ENCODE results near the gene DGKZ.
A peak's percentile ranks its signal among the peaks of the same experiment; 100 is the strongest.

Gene DGKZ

GRCh38 chr11:46382646-46383403 is 35.6 kb downstream of the DGKZ start:
- no peaks in the 10 kb centered on the region for H3K9me2 ChIP-seq (replicated peaks; ENCODE audit: insufficient read depth, low read length)
- no peaks in the 10 kb centered on the region for H3K27me3 ChIP-seq (ENCODE audit: low read length)
- H2AFZ ChIP-seq (ENCODE audit: low read depth, low read length, severe bottlenecking): no peak overlapping the region
- no peak overlapping the region for H3K4me3 ChIP-seq (ENCODE audit: insufficient read depth, low read length, poor library complexity, severe bottlenecking)
- no peaks in the 10 kb centered on the region for H4K20me1 ChIP-seq (ENCODE audit: low read depth, low read length)
- no peak overlapping the region for H3K9ac ChIP-seq (ENCODE audit: low read length)
- no peak overlapping the region for H3K4me2 ChIP-seq (ENCODE audit: low read depth, low read length, poor library complexity, severe bottlenecking)
- H3K9me3 ChIP-seq (ENCODE audit: insufficient read depth, low read length): no peaks in the 10 kb centered on the region
- peak; percentile 37 for TF ChIP-seq CTCF (IDR thresholded peaks at IDR 0.05; ENCODE audit: insufficient read depth, low read length, poor library complexity, severe bottlenecking)
- TF ChIP-seq EZH2phosphoT487 (conservative IDR thresholded peaks at IDR 0.05; ENCODE audit: low read length): no peak
- no peaks in the 10 kb centered on the region for H3F3A ChIP-seq (ENCODE audit: insufficient read depth)
- H3K27ac ChIP-seq (ENCODE audit: low read depth, low read length): no peak overlapping the region
- no peaks in the 10 kb centered on the region for H3K79me2 ChIP-seq (ENCODE audit: insufficient read depth, low read length)
- H3K36me3 ChIP-seq (ENCODE audit: low read length): no peaks in the 10 kb centered on the region

- no peak for TF ChIP-seq CTCF (IDR thresholded peaks at IDR 0.05; ENCODE audit: insufficient read depth, low read length, poor library complexity, severe bottlenecking)
- TF ChIP-seq EZH2phosphoT487 (conservative IDR thresholded peaks at IDR 0.05; ENCODE audit: low read length): no peak
- H3K4me2 ChIP-seq (ENCODE audit: low read depth, low read length, poor library complexity, severe bottlenecking): no peak overlapping the region
- H3K9ac ChIP-seq (ENCODE audit: low read length): no peak overlapping the region
Observed at GRCh38 chr11:46383404-46383758, 36.1 kb downstream of the DGKZ start.

GRCh38 chr11:46383974-46384701 is 36.9 kb downstream of the DGKZ start:
- Histone ChIP-seq H3K4me2 (ENCODE audit: low read depth, low read length, poor library complexity, severe bottlenecking) (no peak overlapping the region), H4K20me1 (ENCODE audit: low read depth, low read length) (no peaks in the 10 kb centered on the region), H3K27me3 (ENCODE audit: low read length) (no peaks in the 10 kb centered on the region), H3K4me3 (ENCODE audit: insufficient read depth, low read length, poor library complexity, severe bottlenecking) (no peak overlapping the region), H3K9me3 (ENCODE audit: insufficient read depth, low read length) (no peaks in the 10 kb centered on the region), H3K79me2 (ENCODE audit: insufficient read depth, low read length) (no peaks in the 10 kb centered on the region), H3K9ac (ENCODE audit: low read length) (no peak overlapping the region), H3K27ac (ENCODE audit: low read depth, low read length) (no peak overlapping the region), H3K9me2 (replicated peaks; ENCODE audit: insufficient read depth, low read length) (no peaks in the 10 kb centered on the region), H2AFZ (ENCODE audit: low read depth, low read length, severe bottlenecking) (no peak overlapping the region), H3K36me3 (ENCODE audit: low read length) (no peaks in the 10 kb centered on the region), H3F3A (ENCODE audit: insufficient read depth) (no peaks in the 10 kb centered on the region)
- TF ChIP-seq EZH2phosphoT487 (conservative IDR thresholded peaks at IDR 0.05; ENCODE audit: low read length) (no peak), CTCF (IDR thresholded peaks at IDR 0.05; ENCODE audit: insufficient read depth, low read length, poor library complexity, severe bottlenecking) (no peak)

More at GRCh38 chr11:46383404-46383758, 36.1 kb downstream of the DGKZ start:
- H3K9me3 ChIP-seq (ENCODE audit: insufficient read depth, low read length): no peaks in the 10 kb centered on the region
- no peak overlapping the region for H3K4me3 ChIP-seq (ENCODE audit: insufficient read depth, low read length, poor library complexity, severe bottlenecking)
- H3K79me2 ChIP-seq (ENCODE audit: insufficient read depth, low read length): no peaks in the 10 kb centered on the region
- H3F3A ChIP-seq (ENCODE audit: insufficient read depth): no peaks in the 10 kb centered on the region
- H3K27me3 ChIP-seq (ENCODE audit: low read length): no peaks in the 10 kb centered on the region
- H3K36me3 ChIP-seq (ENCODE audit: low read length): no peaks in the 10 kb centered on the region
- H2AFZ ChIP-seq (ENCODE audit: low read depth, low read length, severe bottlenecking): no peak overlapping the region
- no peaks in the 10 kb centered on the region for H4K20me1 ChIP-seq (ENCODE audit: low read depth, low read length)
- H3K27ac ChIP-seq (ENCODE audit: low read depth, low read length): no peak overlapping the region
- H3K9me2 ChIP-seq (replicated peaks; ENCODE audit: insufficient read depth, low read length): no peaks in the 10 kb centered on the region
